Measurements from ENCODE around the gene LGALS13. TPM values are rescaled to one million over a fixed set of nuclear protein-coding genes. Genes with fewer than 3 reads are reported as not detected.

Gene LGALS13
- not detected for total RNA-seq

GRCh38 chr19:39602224-39602623 lies at the start of gene LGALS13:
Gene LGALS13 (plus strand): TSS chr19:39602524. CDS start chr19:39602569, 45 bp downstream.
- H3K4me3 ChIP-seq: no peak within 1 kb of the TSS
- H3K27ac ChIP-seq: no peak within 1 kb of the TSS
- no peaks in the 10 kb centered on the region for H3K9me3 ChIP-seq
- intact Hi-C loops (cut with DNase I; ENCODE audit: low total_unique reads): no loop called here
- DNase-seq (ENCODE audit: low spot score in 2 of 2): no peak
- H3K27me3 ChIP-seq: peaks cover 0 to 22% of the 10 kb centered on the region in 2 donors
- no peaks in the 10 kb centered on the region for H3K4me1 ChIP-seq
- no peak for TF ChIP-seq CTCF (IDR thresholded peaks at IDR 0.05)
- TF ChIP-seq POLR2A (IDR thresholded peaks at IDR 0.05): no peak
- H3K36me3 ChIP-seq: no peaks in the 10 kb centered on the region

GRCh38 chr19:39553082-39553652 lies 49.2 kb upstream of the LGALS13 start:
- H3K36me3 ChIP-seq: no peaks in the 10 kb centered on the region
- no peaks in the 10 kb centered on the region for H3K9me3 ChIP-seq
- intact Hi-C loops (cut with DNase I; ENCODE audit: low total_unique reads): no loop called here
- TF ChIP-seq POLR2A (IDR thresholded peaks at IDR 0.05) (no peak), CTCF (IDR thresholded peaks at IDR 0.05) (no peak), POLR2AphosphoS5 (IDR thresholded peaks at IDR 0.05) (no peak)
- no peak for DNase-seq (ENCODE audit: low spot score in 2 of 2)
- no peak overlapping the region for H3K27ac ChIP-seq
- H3K4me3 ChIP-seq: no peak overlapping the region
- peaks cover 0 to 3% of the 10 kb centered on the region in 2 donors for H3K27me3 ChIP-seq
- H3K4me1 ChIP-seq: no peaks in the 10 kb centered on the region

- intact Hi-C loops (cut with DNase I; ENCODE audit: low total_unique reads): no loop called here
- no peaks in the 10 kb centered on the region for H3K9me3 ChIP-seq
- no peak overlapping the region for H3K4me3 ChIP-seq
- TF ChIP-seq POLR2A (IDR thresholded peaks at IDR 0.05): no peak
- TF ChIP-seq POLR2AphosphoS5 (IDR thresholded peaks at IDR 0.05): no peak
- TF ChIP-seq CTCF (IDR thresholded peaks at IDR 0.05): no peak
- no peaks in the 10 kb centered on the region for H3K36me3 ChIP-seq
- no peak for DNase-seq (ENCODE audit: low spot score in 2 of 2)
- peaks cover 0 to 3% of the 10 kb centered on the region in 2 donors for H3K27me3 ChIP-seq
- no peaks in the 10 kb centered on the region for H3K4me1 ChIP-seq
- no peak overlapping the region for H3K27ac ChIP-seq
Observed at GRCh38 chr19:39554701-39555311, 47.5 kb upstream of the LGALS13 start.

GRCh38 chr19:39555883-39556282 lies 46.4 kb upstream of the LGALS13 start:
- no peaks in the 10 kb centered on the region for H3K36me3 ChIP-seq
- DNase-seq (ENCODE audit: low spot score in 2 of 2): no peak
- H3K27me3 ChIP-seq: peaks cover 0 to 3% of the 10 kb centered on the region in 2 donors
- no peaks in the 10 kb centered on the region for H3K9me3 ChIP-seq
- no peak overlapping the region for H3K4me3 ChIP-seq
- no peak overlapping the region for H3K27ac ChIP-seq
- H3K4me1 ChIP-seq: no peaks in the 10 kb centered on the region
- no peak for TF ChIP-seq POLR2A (IDR thresholded peaks at IDR 0.05)
- no peak for TF ChIP-seq POLR2AphosphoS5 (IDR thresholded peaks at IDR 0.05)
- TF ChIP-seq CTCF (IDR thresholded peaks at IDR 0.05): no peak
- intact Hi-C loops (cut with DNase I; ENCODE audit: low total_unique reads): no loop called here

- Histone ChIP-seq H3K36me3 (no peaks in the 10 kb centered on the region), H3K9me3 (no peaks in the 10 kb centered on the region), H3K27ac (no peak overlapping the region), H3K4me3 (peak overlapping the region in 1 of 3 donors; percentile 37), H3K27me3 (peaks cover 0 to 2% of the 10 kb centered on the region in 2 donors), H3K4me1 (no peaks in the 10 kb centered on the region)
- intact Hi-C loops (cut with DNase I; ENCODE audit: low total_unique reads): no loop called here
- no peak for DNase-seq (ENCODE audit: low spot score in 2 of 2)
- TF ChIP-seq CTCF (IDR thresholded peaks at IDR 0.05): no peak
- TF ChIP-seq POLR2A (IDR thresholded peaks at IDR 0.05): no peak
- TF ChIP-seq POLR2AphosphoS5 (IDR thresholded peaks at IDR 0.05): no peak
Observed at GRCh38 chr19:39557811-39558623, 44.3 kb upstream of the LGALS13 start.
